Stimulated activated CD4-positive, alpha-beta T cell treated with anti-CD3 and anti-CD28 coated beads, Interleukin-4, amount 100 ng/mL, for 24 hours (primary cell): ENCODE data around the gene DAPK1.

Experiments
- DNase-seq: peaks from one replicate; pipeline ENCODE4 v3.0.0-alpha.2; 2020

Gene DAPK1

GRCh38 chr9:87648606-87649005 lies 150.9 kb downstream of the DAPK1 start:
- DNase-seq, result no peak

- DNase-seq, result no peak
These were observed 153.1 kb downstream of the DAPK1 start for GRCh38 chr9:87650611-87651295.

GRCh38 chr9:87651431-87651830 lies 153.8 kb downstream of the DAPK1 start:
- no peak for DNase-seq

GRCh38 chr9:87653941-87654340 lies 156.3 kb downstream of the DAPK1 start:
- DNase-seq, result no peak

GRCh38 chr9:87655731-87656130 lies 158.1 kb downstream of the DAPK1 start:
- DNase-seq, result no peak

GRCh38 chr9:87656485-87656884 lies 158.8 kb downstream of the DAPK1 start:
- DNase-seq, result no peak

- DNase-seq, result no peak
These were observed 159.5 kb downstream of the DAPK1 start for GRCh38 chr9:87657190-87657589.

GRCh38 chr9:87657893-87658292 lies 160.2 kb downstream of the DAPK1 start:
- no peak for DNase-seq

- no peak for DNase-seq
These were observed 160.8 kb downstream of the DAPK1 start for GRCh38 chr9:87658511-87658910.

GRCh38 chr9:87659534-87660419 lies 162.1 kb downstream of the DAPK1 start:
- DNase-seq, result no peak

GRCh38 chr9:87661241-87661640 lies 163.6 kb downstream of the DAPK1 start:
- no peak for DNase-seq

- DNase-seq, result peak; percentile 54
These were observed 165.3 kb downstream of the DAPK1 start for GRCh38 chr9:87662808-87663528.

- DNase-seq, result no peak
These were observed 165.9 kb downstream of the DAPK1 start for GRCh38 chr9:87663556-87663955.

- DNase-seq, result no peak
These were observed 166.7 kb downstream of the DAPK1 start for GRCh38 chr9:87664153-87665060.

GRCh38 chr9:87665505-87665904 lies 167.8 kb downstream of the DAPK1 start:
- no peak for DNase-seq

GRCh38 chr9:87667164-87667738 lies 169.6 kb downstream of the DAPK1 start:
- DNase-seq, result no peak

GRCh38 chr9:87668222-87668621 lies 170.6 kb downstream of the DAPK1 start:
- DNase-seq, result no peak

- no peak for DNase-seq
These were observed 171.1 kb downstream of the DAPK1 start for GRCh38 chr9:87668722-87669121.

GRCh38 chr9:87670572-87671264 lies 173.1 kb downstream of the DAPK1 start:
- no peak for DNase-seq

- DNase-seq, result no peak
These were observed 173.8 kb downstream of the DAPK1 start for GRCh38 chr9:87671478-87671877.

GRCh38 chr9:87671925-87672324 lies 174.3 kb downstream of the DAPK1 start:
- DNase-seq, result no peak
